ENCODE measurements around the gene LAX1. TPM values are rescaled to one million over a fixed set of nuclear protein-coding genes. Genes with fewer than 3 reads are reported as not detected.
"Not testable (repeated sequence)": the region's sequence is repeated elsewhere in the genome, so short reads cannot be mapped to it uniquely, and the experiment has no call there.

The LAX1 gene
- total RNA-seq, 1 donor from 2014 or later, result 0.06 TPM

- no peak overlapping the region for H3K4me3 ChIP-seq (ENCODE audit: low read depth, low read length)
- no peak for DNase-seq (ENCODE audit: low read depth)
- TF ChIP-seq CTCF (conservative IDR thresholded peaks at IDR 0.05; ENCODE audit: low read depth, low read length), result no peak
Measured at GRCh38 chr1:203742436-203742835, 22.5 kb upstream of the LAX1 start.

GRCh38 chr1:203743091-203743571, 21.9 kb upstream of the LAX1 start:
- no peak overlapping the region for H3K4me3 ChIP-seq (ENCODE audit: low read depth, low read length)
- TF ChIP-seq CTCF (conservative IDR thresholded peaks at IDR 0.05; ENCODE audit: low read depth, low read length), result no peak
- DNase-seq (ENCODE audit: low read depth), result no peak

- H3K4me3 ChIP-seq (ENCODE audit: low read depth, low read length), result no peak overlapping the region
- no peak for DNase-seq (ENCODE audit: low read depth)
- no peak for TF ChIP-seq CTCF (conservative IDR thresholded peaks at IDR 0.05; ENCODE audit: low read depth, low read length)
Measured at GRCh38 chr1:203744075-203744972, 20.7 kb upstream of the LAX1 start.

GRCh38 chr1:203746281-203746680, 18.7 kb upstream of the LAX1 start:
- TF ChIP-seq CTCF (conservative IDR thresholded peaks at IDR 0.05; ENCODE audit: low read depth, low read length), result no peak
- DNase-seq (ENCODE audit: low read depth), result no peak
- no peak overlapping the region for H3K4me3 ChIP-seq (ENCODE audit: low read depth, low read length)

- no peak for DNase-seq (ENCODE audit: low read depth)
- no peak overlapping the region for H3K4me3 ChIP-seq (ENCODE audit: low read depth, low read length)
- no peak for TF ChIP-seq CTCF (conservative IDR thresholded peaks at IDR 0.05; ENCODE audit: low read depth, low read length)
Measured at GRCh38 chr1:203751051-203751450, 13.9 kb upstream of the LAX1 start.

- DNase-seq (ENCODE audit: low read depth), result not testable (repeated sequence)
Measured at GRCh38 chr1:203751618-203752361, 13.2 kb upstream of the LAX1 start.

GRCh38 chr1:203754455-203754864, 10.5 kb upstream of the LAX1 start:
- no peak for TF ChIP-seq CTCF (conservative IDR thresholded peaks at IDR 0.05; ENCODE audit: low read depth, low read length)
- no peak for DNase-seq (ENCODE audit: low read depth)
- H3K4me3 ChIP-seq (ENCODE audit: low read depth, low read length), result no peak overlapping the region

More at GRCh38 chr1:203751618-203752361, 13.2 kb upstream of the LAX1 start:
- not testable (repeated sequence) for H3K4me3 ChIP-seq (ENCODE audit: low read depth, low read length)
